Measurements from ENCODE around the gene SETDB2. TPM values are rescaled to one million over a fixed set of nuclear protein-coding genes. Genes with fewer than 3 reads are reported as not detected.

Gene SETDB2
- polyA plus RNA-seq, 4 donors: 2.2 to 17.0 (median 3.8) TPM

DNA sequence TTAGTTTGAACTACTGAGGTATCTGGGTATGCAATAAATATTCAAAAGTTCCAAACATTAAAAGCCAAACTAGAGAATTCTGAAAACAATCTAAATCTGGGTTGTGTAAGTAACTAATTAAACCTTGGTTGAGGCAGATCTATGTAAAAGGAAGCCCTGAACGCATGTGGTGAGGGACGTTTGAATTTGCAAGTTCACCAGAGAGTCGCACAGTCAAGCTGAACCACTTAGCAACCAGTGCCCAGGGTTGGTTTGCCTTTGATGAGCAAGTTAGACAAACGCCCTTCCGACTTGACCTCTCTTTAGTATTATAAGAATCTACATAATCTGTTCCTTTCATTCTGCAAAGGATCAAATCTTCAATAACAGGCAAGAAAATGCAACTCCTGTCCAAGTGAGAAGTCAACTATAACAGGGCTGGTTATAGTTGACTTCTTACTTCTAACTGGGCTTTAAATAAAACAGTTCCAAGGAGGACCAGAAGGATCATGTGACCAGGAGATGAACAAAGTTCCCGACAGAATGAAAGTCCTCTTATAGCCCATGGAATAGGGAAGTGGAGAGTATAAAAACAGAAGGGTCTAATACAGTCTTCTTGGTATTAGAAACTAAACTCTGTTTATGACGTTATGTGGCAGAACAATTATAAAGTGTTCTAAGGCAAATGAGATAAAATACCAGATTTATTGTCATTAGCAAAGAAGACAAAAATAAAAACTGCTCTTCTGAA is 92.2 kb downstream of the SETDB2 start:
- no peak for FAIRE-seq
- DNase-seq: peak; percentile 47 to 54
- no peaks in the 10 kb centered on the region for H3K27me3 ChIP-seq (ENCODE audit: control insufficient read depth in 3 of 3, insufficient read depth in 3 of 3, low read length in 3 of 3)
- H3K4me3 ChIP-seq (ENCODE audit: low read depth in 1 of 3, low read length in 3 of 3): no peak overlapping the region
- H3K27ac ChIP-seq (ENCODE audit: low read depth in 1 of 3, low read length in 2 of 3): no peak overlapping the region
- H3K9me3 ChIP-seq (ENCODE audit: control insufficient read depth in 2 of 2, insufficient read depth in 1 of 2, low read depth in 1 of 2, low read length in 1 of 2): no peaks in the 10 kb centered on the region
- H3K36me3 ChIP-seq (ENCODE audit: control insufficient read depth in 3 of 3, insufficient read depth in 2 of 3, low read depth in 1 of 3, low read length in 3 of 3): peaks cover 2 to 7% (median 4%) of the 10 kb centered on the region in 3 donors
- H3K4me1 ChIP-seq (ENCODE audit: control insufficient read depth in 3 of 3, insufficient read depth in 2 of 3, low read depth in 1 of 3, low read length in 2 of 3): peaks cover 0 to 3% (median 0%) of the 10 kb centered on the region in 3 donors
- WGBS, 3 donors: 61 to 63% (median 61%) methylated on average over 7 of the region's 7 CpGs

- no peaks in the 10 kb centered on the region for H3K9me3 ChIP-seq (ENCODE audit: control insufficient read depth in 2 of 2, insufficient read depth in 1 of 2, low read depth in 1 of 2, low read length in 1 of 2)
- no peak overlapping the region for H3K4me3 ChIP-seq (ENCODE audit: low read depth in 1 of 3, low read length in 3 of 3)
- no peak for FAIRE-seq
- no peak for DNase-seq
- H3K4me1 ChIP-seq (ENCODE audit: control insufficient read depth in 3 of 3, insufficient read depth in 2 of 3, low read depth in 1 of 3, low read length in 2 of 3): no peaks in the 10 kb centered on the region
- H3K27me3 ChIP-seq (ENCODE audit: control insufficient read depth in 3 of 3, insufficient read depth in 3 of 3, low read length in 3 of 3): no peaks in the 10 kb centered on the region
- 90 to 91% (median 90%) methylated on average over 2 of the region's 2 CpGs for WGBS, 3 donors
- H3K27ac ChIP-seq (ENCODE audit: low read depth in 1 of 3, low read length in 2 of 3): no peak overlapping the region
- H3K36me3 ChIP-seq (ENCODE audit: control insufficient read depth in 3 of 3, insufficient read depth in 2 of 3, low read depth in 1 of 3, low read length in 3 of 3): peaks cover 4 to 7% (median 5%) of the 10 kb centered on the region in 3 donors
Measured at GRCh38 chr13:49538404-49538803, 94.3 kb downstream of the SETDB2 start.

DNA sequence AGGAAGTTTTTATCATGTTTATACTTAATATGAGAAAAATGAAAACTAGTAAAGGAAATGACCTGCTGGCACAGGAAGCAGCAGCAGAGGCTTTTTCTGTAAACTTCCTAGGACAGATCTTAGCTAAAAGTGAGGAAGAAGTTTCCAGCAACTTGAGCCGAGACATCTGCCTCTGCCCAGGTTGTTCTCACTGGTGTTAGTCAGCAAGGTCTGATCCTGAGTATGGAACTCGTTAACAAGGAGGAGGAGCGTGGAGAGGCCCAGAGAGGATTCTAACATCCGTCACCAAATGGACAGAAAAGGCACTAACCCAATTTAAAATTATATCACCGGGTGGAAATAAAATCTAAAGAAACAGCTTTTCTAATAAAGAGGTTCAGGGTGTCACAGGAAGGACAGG is 95.2 kb downstream of the SETDB2 start:
- Histone ChIP-seq H3K9me3 (ENCODE audit: control insufficient read depth in 2 of 2, insufficient read depth in 1 of 2, low read depth in 1 of 2, low read length in 1 of 2) (no peaks in the 10 kb centered on the region), H3K27me3 (ENCODE audit: control insufficient read depth in 3 of 3, insufficient read depth in 3 of 3, low read length in 3 of 3) (no peaks in the 10 kb centered on the region), H3K36me3 (ENCODE audit: control insufficient read depth in 3 of 3, insufficient read depth in 2 of 3, low read depth in 1 of 3, low read length in 3 of 3) (peaks cover 3 to 8% (median 5%) of the 10 kb centered on the region in 3 donors), H3K4me1 (ENCODE audit: control insufficient read depth in 3 of 3, insufficient read depth in 2 of 3, low read depth in 1 of 3, low read length in 2 of 3) (no peaks in the 10 kb centered on the region), H3K4me3 (ENCODE audit: low read depth in 1 of 3, low read length in 3 of 3) (no peak overlapping the region), H3K27ac (ENCODE audit: low read depth in 1 of 3, low read length in 2 of 3) (no peak overlapping the region)
- no peak for FAIRE-seq
- no peak for DNase-seq
- WGBS, 3 donors: 75 to 91% (median 77%) methylated on average over 5 of the region's 5 CpGs

- no peaks in the 10 kb centered on the region for H3K4me1 ChIP-seq (ENCODE audit: control insufficient read depth in 3 of 3, insufficient read depth in 2 of 3, low read depth in 1 of 3, low read length in 2 of 3)
- no peak overlapping the region for H3K27ac ChIP-seq (ENCODE audit: low read depth in 1 of 3, low read length in 2 of 3)
- H3K27me3 ChIP-seq (ENCODE audit: control insufficient read depth in 3 of 3, insufficient read depth in 3 of 3, low read length in 3 of 3): no peaks in the 10 kb centered on the region
- FAIRE-seq (no peak), DNase-seq (no peak)
- 75 to 88% (median 81%) methylated on average over 3 of the region's 3 CpGs for WGBS, 3 donors
- peaks cover 3 to 8% (median 5%) of the 10 kb centered on the region in 3 donors for H3K36me3 ChIP-seq (ENCODE audit: control insufficient read depth in 3 of 3, insufficient read depth in 2 of 3, low read depth in 1 of 3, low read length in 3 of 3)
- no peak overlapping the region for H3K4me3 ChIP-seq (ENCODE audit: low read depth in 1 of 3, low read length in 3 of 3)
- no peaks in the 10 kb centered on the region for H3K9me3 ChIP-seq (ENCODE audit: control insufficient read depth in 2 of 2, insufficient read depth in 1 of 2, low read depth in 1 of 2, low read length in 1 of 2)
Measured at GRCh38 chr13:49539746-49540145, 95.7 kb downstream of the SETDB2 start.

- no peaks in the 10 kb centered on the region for H3K4me1 ChIP-seq (ENCODE audit: control insufficient read depth in 3 of 3, insufficient read depth in 2 of 3, low read depth in 1 of 3, low read length in 2 of 3)
- H3K36me3 ChIP-seq (ENCODE audit: control insufficient read depth in 3 of 3, insufficient read depth in 2 of 3, low read depth in 1 of 3, low read length in 3 of 3): peaks cover 3 to 8% (median 5%) of the 10 kb centered on the region in 3 donors
- WGBS, 3 donors: 61 to 74% (median 73%) methylated on average over 7 of the region's 7 CpGs
- H3K27ac ChIP-seq (ENCODE audit: low read depth in 1 of 3, low read length in 2 of 3): peak overlapping the region in 1 of 3 donors; percentile 58
- DNase-seq: no peak
- H3K9me3 ChIP-seq (ENCODE audit: control insufficient read depth in 2 of 2, insufficient read depth in 1 of 2, low read depth in 1 of 2, low read length in 1 of 2): no peaks in the 10 kb centered on the region
- no peak overlapping the region for H3K4me3 ChIP-seq (ENCODE audit: low read depth in 1 of 3, low read length in 3 of 3)
- no peaks in the 10 kb centered on the region for H3K27me3 ChIP-seq (ENCODE audit: control insufficient read depth in 3 of 3, insufficient read depth in 3 of 3, low read length in 3 of 3)
- FAIRE-seq: no peak
Measured at GRCh38 chr13:49540552-49540951, 96.5 kb downstream of the SETDB2 start.

GRCh38 chr13:49543656-49544055 is 99.6 kb downstream of the SETDB2 start:
- DNase-seq (no peak), FAIRE-seq (no peak)
- Histone ChIP-seq H3K9me3 (ENCODE audit: control insufficient read depth in 2 of 2, insufficient read depth in 1 of 2, low read depth in 1 of 2, low read length in 1 of 2) (no peaks in the 10 kb centered on the region), H3K36me3 (ENCODE audit: control insufficient read depth in 3 of 3, insufficient read depth in 2 of 3, low read depth in 1 of 3, low read length in 3 of 3) (peaks cover 5 to 15% (median 9%) of the 10 kb centered on the region in 3 donors), H3K4me3 (ENCODE audit: low read depth in 1 of 3, low read length in 3 of 3) (no peak overlapping the region), H3K27me3 (ENCODE audit: control insufficient read depth in 3 of 3, insufficient read depth in 3 of 3, low read length in 3 of 3) (no peaks in the 10 kb centered on the region), H3K27ac (ENCODE audit: low read depth in 1 of 3, low read length in 2 of 3) (no peak overlapping the region), H3K4me1 (ENCODE audit: control insufficient read depth in 3 of 3, insufficient read depth in 2 of 3, low read depth in 1 of 3, low read length in 2 of 3) (no peaks in the 10 kb centered on the region)
- WGBS, 3 donors: 92 to 96% (median 95%) methylated on average over 3 of the region's 3 CpGs

Other genes starting within 250 kb of the SETDB2 start
- not detected for gene MLNR, start 223.9 kb upstream of the SETDB2 start, polyA plus RNA-seq
- gene CDADC1, start 196.3 kb upstream of the SETDB2 start, polyA plus RNA-seq: 1 to 10 TPM; 3.2 to 8.8 (median 3.8) TPM
- gene CAB39L, start 210 bp upstream of the SETDB2 start, polyA plus RNA-seq: 1 to 10 TPM; 1.6 to 5.6 (median 3.7) TPM
- gene PHF11, start 51.7 kb downstream of the SETDB2 start, polyA plus RNA-seq: 10 to 100 TPM; 32.0 to 94.4 (median 50.1) TPM
- gene RCBTB1, start 141.3 kb downstream of the SETDB2 start, polyA plus RNA-seq: 10 to 100 TPM in 1 of 4 donors, 1 to 10 TPM in 3; 5.4 to 40.5 (median 6.3) TPM
- gene ARL11, start 184.2 kb downstream of the SETDB2 start, polyA plus RNA-seq: 1 to 10 TPM; 1.7 to 2.9 (median 1.9) TPM
- 10 to 100 TPM in 3 of 4 donors, 1 to 10 TPM in 1; 5.6 to 59.5 (median 26.3) TPM for gene EBPL, start 247.2 kb downstream of the SETDB2 start, polyA plus RNA-seq

All from small intestine (tissue), 7 donors.